ENCODE measurements around the gene RPAP3.
"Not testable (repeated sequence)": the region's sequence is repeated elsewhere in the genome, so short reads cannot be mapped to it uniquely, and the experiment has no call there.

The RPAP3 gene

DNA sequence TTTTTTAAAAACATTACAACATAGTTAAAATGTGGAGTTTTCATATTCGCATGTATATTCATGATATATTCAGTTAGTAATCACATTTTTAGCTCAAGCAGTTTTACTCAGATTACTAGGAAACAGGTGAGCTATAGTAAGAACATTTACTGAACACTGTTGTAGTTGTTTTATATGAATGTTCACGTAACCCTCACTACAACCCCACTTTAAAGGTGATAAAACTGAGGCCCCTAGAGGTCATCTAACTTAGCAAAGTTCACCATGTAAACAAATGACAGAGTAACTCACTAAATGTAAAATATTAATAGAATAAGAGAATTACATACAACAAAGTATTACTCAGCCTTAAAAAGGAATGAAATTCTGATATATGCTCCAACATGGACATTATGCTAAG, 26.0 kb downstream of the RPAP3 start:
- DNase-seq (ENCODE audit: low read depth, low spot score), result no peak

DNA sequence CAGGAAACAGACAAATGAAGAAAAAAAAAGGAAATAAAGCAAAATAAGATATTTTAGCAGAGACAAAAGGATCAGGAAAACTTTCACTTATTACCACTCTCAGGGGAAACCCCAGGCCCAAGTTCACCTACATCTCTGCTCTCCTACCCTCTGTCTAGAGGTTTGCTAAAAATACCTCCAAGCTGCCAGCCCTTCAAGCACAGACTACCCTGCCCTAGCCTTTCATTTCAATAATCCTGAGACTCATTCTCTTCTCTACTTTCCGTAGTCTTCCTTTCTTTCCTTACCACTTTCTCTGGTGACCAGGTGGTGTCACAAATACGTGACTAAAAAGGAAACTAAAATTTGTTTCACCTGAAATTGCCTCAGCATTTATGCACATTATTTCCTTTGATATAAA, 33.8 kb downstream of the RPAP3 start:
- DNase-seq (ENCODE audit: low read depth, low spot score), result no peak

DNA sequence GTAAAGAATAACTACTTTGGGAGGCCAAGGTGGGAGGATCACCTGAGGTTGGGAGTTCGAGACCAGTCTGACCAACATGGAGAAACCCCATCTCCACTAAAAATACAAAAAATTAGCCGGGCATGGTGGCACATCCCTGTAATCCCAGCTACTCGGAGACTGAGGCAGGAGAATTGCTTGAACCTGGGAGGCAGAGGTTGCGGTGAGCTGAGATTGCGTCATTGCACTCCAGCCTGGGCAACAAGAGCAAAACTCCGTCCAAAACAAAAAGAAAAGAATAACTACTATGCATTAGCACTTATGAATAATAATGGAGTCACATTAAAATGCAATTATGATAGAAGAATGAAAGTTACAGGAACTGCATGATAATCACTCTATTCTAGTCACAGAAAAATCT, 37.9 kb downstream of the RPAP3 start:
- not testable (repeated sequence) for DNase-seq (ENCODE audit: low read depth, low spot score)

DNA sequence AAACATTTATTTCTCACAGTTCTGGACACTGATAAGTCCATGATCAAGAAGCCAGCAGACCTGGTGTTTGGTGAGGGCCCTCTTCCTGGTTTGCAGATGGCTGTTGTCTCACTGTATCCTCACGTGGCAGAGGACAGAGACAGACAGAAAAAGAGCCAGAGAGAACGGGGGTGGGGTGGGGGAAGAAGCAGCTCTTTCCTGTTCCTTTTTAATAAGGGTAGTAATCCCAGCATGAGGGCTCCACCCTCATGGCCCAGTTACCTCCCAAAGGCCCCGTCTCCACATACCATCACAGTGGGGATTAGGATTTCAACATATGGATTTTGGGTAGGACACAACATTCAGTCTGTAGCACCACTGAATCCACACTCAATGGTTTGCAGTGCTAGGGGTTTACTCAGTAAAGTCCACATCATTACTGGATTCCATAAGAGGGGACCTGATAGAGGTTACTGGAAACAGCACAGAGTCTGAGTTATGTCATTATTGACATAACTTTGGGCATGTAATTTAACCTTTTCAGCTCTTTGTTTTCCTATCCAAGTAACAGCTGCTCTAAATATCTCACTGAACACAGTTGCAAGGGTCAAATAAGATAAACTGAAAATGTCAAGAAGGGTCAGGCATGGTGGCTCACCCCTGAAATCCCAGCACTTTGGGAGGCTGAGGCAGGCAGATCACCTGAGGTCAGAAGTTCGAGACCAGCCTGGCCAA, 53.2 kb downstream of the RPAP3 start:
- DNase-seq (ENCODE audit: low read depth, low spot score), result peak; percentile 7

DNA sequence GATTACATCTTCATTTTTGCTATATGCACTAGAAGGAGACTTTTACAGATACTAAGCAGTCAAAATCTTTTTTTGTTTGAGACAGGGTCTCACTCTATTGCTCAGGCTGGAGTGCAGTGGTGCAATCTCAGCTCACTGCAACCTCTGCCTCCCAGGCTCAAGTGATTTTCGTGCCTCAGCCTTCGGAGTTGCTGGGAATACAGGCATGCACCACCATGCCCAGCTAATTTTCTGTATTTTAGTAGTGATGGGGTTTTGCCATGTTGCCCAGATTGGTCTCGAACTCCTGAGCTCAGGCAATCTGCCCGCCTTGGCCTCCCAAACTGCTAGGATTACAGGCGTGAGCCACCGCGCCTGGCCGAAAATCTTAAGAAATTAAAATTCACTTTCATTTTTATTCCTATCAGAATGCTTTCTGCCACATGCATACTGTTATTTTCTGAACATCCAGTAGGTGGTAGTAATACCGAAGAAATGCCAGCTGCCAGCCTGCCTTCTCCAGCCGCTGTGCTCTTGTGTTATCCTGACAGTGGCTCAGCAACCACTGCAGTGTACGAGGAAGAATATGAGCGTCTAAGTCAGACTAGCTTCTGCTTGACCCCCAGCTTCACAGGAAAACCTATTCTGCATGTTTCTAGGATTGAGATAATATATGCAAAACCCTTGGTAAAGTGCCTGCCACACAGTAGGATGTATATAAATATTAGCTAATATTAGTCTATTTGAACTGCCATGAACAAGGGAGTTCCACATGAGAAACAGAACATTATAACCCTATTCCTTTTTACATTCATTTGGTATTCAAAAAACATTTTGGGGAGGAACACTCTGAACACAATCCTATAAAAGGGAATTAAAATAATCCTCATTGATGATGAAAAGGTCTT, 54.2 kb downstream of the RPAP3 start:
- no peak for DNase-seq (ENCODE audit: low read depth, low spot score)

DNA sequence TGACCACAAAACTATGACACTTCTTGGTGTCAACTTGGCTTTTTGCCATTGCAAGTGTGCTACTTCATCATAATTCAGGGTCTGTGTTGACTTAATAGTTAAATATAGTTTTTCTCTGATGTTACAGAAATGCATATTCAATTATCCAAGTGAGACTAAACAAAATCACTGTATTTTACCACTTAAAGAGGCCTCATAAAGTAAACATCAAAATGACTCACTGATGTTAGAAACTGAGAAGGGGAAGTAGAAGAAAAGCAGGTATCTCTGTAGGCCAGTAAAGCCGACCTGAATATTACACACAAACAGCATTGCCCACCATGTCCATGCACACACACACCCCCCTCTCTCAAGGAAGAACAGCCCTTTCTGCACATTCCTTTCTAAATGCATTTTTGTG, 55.4 kb downstream of the RPAP3 start:
- no peak for DNase-seq (ENCODE audit: low read depth, low spot score)

DNA sequence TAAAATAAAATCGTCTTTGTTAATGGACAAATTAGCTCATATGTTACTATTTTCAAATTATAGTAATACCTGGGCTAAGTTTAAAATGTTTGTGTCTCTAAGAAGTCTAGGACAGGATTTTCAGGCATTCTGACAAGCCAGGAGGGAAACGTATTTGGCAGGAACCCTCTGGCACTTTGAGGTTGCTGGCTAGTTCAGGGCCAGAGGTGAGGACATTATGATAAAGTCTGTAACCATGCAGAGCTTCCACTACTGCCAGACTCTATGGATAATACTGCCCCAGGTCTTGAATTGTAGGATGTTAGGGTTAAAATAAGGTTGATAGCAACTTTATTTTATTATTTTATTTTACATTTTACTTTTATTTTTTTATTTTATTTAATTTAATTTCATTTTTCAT, 56.4 kb downstream of the RPAP3 start:
- DNase-seq (ENCODE audit: low read depth, low spot score), result no peak

DNA sequence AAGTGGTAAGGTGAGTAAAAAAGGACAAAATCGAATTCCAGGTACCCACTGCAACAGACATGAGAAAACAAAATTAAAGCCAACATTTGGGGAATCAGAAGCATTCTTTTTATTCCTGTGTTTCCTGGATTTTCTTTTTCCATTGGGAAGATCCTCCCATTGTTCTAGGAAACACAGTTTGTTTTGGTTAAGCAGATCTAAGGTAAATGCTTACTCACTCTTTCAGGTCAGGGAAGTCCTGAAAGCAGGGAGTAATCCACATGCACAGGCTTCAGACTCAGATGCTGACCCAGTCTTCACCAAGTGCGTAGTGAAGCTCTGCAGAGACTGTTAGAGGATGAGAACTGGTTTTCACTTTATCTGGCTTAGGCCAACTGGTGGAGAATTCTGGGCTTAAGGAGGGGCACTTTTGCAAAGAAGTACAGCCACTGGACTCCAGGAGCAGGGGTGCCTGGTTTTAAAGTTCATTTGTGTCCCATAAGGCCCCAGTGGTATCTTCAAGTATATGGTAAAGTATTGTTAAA, 57.7 kb downstream of the RPAP3 start:
- DNase-seq (ENCODE audit: low read depth, low spot score), result no peak

DNA sequence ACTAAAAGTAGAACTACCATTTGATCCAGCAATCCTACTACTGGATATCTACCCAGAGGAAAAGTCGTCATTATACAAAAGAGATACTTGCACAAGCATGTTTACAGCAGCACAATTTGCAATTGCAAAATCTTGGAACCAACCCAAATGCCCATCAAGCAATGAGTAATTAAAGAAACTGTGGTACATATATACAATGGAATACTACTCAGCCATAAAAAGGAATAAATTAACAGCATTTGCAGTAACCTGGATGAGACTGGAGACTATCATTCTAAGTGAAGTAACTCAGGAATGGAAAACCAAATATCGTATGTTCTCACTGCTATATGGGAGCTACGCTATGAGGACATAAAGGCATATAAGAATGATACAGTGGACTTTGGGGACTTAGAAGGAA, 63.5 kb downstream of the RPAP3 start:
- DNase-seq (ENCODE audit: low read depth, low spot score), result not testable (repeated sequence)

DNA sequence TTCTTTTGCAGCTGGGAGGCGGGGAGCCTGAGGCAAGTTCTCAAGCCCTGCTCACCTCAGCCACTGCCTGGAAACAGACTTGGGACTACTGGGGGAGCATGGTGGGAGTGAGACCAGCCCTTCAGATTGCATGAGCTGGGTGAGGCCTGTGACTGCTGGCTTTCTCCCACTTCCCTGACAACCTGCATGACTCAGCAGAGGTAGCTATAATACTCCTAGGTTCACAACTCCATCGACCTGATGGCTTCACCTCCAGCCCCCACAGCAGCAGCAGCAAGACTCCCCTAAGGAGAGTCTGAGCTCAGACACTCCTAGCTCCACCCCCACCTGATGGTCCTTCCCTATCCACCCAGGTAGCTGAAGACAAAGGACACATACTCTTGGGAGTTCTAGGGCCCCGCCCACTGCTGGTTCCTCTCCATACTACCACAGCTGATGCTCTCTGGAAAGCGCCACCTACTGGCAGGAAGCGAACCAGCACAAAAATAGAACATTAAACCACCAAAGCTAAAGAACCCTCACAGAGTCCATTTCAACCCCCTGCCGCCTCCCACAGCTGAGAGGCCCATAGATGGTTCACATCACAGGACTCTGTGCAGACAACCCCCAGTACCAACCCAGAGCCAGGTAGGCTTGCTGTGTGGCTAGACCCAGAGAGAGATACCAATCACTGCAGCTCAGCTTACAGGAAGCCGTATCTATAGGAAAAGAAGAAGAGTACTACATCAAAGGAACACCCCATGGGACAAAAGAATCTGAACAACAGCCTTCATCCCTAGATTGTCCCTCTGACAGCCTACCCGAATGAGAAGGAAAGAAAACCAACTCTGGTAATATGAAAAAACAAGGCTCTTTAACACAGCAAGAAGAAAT, 68.7 kb downstream of the RPAP3 start:
- DNase-seq (ENCODE audit: low read depth, low spot score), result peak; percentile 90

DNA sequence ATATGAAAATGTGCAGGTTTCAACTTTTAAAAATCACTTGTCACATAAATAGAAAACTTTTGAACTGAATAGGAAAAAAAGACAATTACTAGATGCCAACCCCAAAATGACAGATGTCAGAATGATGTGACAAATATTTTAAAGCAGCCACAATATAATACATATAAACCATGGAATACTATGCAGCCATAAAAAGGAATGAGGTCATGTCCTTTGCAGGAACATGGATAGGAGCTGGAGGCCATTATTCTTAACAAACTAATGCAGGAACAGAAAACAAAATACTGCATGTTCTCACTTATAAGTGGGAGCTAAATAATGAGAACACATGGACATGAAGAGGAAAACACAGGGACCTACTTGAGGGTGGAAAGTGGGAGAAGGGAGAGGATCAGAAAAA, 70.1 kb downstream of the RPAP3 start:
- DNase-seq (ENCODE audit: low read depth, low spot score), result not testable (repeated sequence)

DNA sequence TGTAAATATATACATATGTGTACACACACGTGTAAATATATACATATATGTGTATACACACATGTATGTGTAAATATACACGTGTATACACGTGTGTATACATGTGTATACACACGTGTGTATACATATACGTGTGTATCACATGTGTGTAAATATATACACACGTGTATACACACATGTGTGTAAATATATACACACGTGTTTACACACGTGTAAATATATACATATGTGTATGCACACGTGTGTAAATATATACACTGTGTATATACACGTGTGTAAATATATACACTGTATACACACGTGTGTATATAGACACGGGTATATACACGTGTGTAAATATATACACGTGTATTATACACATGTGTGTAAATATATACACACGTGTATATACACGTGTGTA, 71.7 kb downstream of the RPAP3 start:
- DNase-seq (ENCODE audit: low read depth, low spot score), result no peak

DNA sequence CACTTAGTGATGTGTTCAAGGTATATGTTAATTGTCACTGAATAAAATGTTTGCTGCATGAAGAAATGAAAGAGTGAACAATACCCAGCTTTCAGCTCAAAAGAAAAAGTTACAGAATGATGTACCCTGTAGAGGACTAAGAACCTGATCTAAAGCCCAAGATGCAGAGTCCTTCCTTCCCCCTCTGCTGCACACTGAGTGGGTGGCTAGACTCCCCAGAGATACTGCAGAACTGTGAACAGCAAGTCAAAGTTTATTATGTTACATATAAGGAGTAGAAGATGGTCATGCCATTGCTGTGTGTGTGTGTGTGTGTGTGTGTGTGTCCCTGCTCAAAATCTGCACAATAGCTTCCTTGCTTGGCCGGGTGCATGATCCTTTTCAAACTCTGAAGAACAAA, 83.9 kb downstream of the RPAP3 start:
- DNase-seq (ENCODE audit: low read depth, low spot score), result no peak

DNA sequence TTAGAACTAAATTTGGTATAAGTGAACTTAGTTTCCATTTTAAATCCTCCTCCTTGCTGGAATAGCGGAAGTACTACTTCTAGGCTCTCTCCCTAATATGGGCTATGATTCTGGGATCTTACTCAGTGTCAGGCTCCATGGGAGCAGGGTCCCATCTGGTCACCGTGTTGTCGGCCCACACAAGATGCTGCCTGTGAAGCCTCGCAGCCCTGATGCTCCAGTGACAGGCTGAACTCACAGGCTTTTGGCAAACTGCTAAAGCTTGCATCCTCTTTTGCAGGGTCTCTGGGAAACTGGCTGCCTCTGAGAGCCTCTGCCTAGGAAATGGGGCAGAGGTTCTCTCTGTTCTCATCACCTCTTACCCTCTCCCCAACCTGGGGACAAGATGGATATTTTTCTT, 88.4 kb downstream of the RPAP3 start:
- DNase-seq (ENCODE audit: low read depth, low spot score), result no peak

DNA sequence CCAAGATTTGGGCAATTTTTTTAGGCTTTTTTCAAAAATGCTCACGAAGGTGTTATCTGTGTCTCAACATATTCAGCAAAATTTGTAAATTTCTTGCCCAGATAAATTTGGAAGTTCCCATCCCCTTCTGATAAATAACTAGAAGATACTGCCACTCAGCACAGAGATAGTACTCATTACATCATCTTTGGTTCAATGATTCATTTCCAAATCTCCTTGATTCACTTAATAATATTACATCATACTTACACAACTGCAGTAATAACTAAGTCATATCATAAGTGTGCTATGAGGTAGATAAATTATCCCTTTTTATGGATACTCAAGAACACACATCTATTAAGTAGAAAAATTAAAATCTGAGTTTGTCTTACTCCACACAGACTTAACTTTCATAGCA, 89.4 kb downstream of the RPAP3 start:
- DNase-seq (ENCODE audit: low read depth, low spot score), result no peak

DNA sequence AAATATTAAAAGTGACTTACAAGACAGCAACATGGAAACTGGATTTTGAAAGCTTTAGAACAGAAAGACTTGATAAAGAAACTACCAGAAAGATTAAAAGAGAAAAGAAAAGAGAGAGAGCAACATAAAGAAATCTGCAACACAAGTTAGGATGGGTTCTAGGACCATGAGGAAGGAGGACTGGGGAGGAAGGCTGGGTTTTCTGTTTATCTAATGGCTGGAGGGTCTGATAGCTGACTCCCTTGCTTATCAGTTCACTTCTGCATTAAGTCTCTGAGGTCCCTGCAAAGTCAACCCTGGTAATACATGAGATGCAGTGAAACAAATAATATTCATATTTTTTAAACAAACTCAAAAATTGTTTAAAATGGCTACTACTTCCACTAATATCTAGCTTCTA, 90.1 kb downstream of the RPAP3 start:
- DNase-seq (ENCODE audit: low read depth, low spot score), result no peak

DNA sequence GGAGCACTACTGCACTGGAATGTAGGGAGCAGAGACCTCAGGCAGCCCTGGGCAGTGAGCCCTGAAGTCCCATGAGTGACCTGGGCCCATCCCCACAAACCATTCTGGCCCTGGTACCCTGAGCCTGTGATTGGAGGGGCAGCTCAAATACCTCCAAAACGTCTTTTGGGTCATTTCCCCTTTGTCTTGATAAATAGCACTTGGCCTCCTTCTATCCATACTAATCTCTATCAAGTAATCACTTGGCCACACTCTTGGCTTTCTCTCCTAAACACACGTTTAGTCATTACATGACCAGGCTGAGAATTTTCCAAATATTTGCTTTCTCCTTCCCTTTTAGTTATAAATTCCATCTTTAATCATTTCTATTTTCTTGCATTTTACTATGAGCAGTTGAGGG, 91.3 kb downstream of the RPAP3 start:
- no peak for DNase-seq (ENCODE audit: low read depth, low spot score)

DNA sequence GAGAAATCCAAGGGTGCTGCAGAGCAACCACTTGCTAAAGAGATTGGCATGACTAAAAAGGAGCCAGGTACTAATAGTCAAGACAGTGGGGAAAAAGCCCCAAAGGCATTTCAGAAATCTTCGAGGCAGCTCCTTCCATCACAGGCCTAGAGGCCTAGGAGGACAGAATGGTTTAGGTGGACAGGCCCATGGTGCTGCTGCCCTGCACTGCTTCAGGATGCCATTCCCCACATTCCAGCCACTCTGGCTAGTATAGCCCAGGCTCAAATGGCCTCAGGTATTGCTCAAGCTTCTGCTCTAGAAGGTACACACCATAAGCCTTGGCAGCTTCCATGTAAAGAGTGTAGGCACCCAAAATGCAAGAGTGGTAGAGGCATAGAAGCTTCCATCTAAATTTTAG, 92.9 kb downstream of the RPAP3 start:
- no peak for DNase-seq (ENCODE audit: low read depth, low spot score)

DNA sequence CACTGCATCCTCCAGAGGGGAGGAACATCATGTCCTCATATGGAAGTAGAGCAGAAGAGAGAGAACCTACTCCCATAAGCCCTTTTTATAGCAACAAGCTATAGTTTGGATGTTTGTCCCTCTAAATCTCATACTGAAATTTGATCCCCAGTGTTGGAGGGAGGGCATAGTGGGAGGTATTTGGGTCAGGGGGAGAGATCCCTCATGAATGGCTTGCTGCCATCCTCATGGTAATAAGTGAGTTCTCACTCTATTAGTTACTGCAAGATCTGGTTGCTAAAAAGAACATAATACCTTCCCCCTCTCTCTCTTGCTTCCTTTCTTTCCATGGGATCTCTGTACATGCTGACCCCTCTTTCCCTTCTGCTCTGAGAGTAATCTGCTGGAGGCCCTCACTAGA, 93.9 kb downstream of the RPAP3 start:
- DNase-seq (ENCODE audit: low read depth, low spot score), result no peak

Measured in iPS DF 19.7 (cell line).